ENCODE measurements around the gene ATP9A.

DNA sequence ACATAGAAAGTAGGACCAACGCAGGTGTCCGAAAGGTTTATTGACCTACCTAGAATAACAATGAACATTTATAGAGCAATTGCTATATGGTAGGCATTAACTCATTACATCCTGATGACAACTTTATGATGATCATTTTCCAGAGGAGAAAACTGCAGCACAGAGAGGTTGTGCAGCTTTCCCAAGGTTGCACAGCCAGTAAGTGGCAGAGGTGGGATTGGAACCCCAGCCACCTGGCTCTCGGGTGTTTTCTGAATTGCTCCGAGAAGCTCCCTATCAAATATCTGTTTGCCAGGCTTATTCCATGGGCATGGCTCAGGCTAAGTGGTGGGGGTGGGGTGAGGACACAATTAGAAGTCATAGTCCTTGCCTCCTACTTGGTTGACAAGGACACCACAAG, 201.6 kb downstream of the ATP9A start:
- TF ChIP-seq, protein P1, sequence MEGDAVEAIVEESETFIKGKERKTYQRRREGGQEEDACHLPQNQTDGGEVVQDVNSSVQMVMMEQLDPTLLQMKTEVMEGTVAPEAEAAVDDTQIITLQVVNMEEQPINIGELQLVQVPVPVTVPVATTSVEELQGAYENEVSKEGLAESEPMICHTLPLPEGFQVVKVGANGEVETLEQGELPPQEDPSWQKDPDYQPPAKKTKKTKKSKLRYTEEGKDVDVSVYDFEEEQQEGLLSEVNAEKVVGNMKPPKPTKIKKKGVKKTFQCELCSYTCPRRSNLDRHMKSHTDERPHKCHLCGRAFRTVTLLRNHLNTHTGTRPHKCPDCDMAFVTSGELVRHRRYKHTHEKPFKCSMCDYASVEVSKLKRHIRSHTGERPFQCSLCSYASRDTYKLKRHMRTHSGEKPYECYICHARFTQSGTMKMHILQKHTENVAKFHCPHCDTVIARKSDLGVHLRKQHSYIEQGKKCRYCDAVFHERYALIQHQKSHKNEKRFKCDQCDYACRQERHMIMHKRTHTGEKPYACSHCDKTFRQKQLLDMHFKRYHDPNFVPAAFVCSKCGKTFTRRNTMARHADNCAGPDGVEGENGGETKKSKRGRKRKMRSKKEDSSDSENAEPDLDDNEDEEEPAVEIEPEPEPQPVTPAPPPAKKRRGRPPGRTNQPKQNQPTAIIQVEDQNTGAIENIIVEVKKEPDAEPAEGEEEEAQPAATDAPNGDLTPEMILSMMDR (IDR thresholded peaks at IDR 0.05; ENCODE audit: extremely low read depth in 1 of 2, insufficient read depth in 1 of 2, low read depth in 1 of 2, low read length in 2 of 2), result no peak
- TF ChIP-seq POLR2AphosphoS5 (IDR thresholded peaks at IDR 0.05; ENCODE audit: insufficient read depth, low read depth, low read length), result no peak
